ENCODE results near the gene NAA10. TPM values are rescaled to one million over a fixed set of nuclear protein-coding genes. Genes with fewer than 3 reads are reported as not detected.

The NAA10 gene
- total RNA-seq, 2 donors from 2014 or later = 30.3 to 74.7 TPM

GRCh38 chrX:153961292-153961691, 26.5 kb upstream of the NAA10 start:
- intact Hi-C loops (cut with DNase I) = no loop called here
- no peak for DNase-seq
- no peaks in the 10 kb centered on the region for H3K9me3 ChIP-seq
- no peak overlapping the region for H3K4me3 ChIP-seq
- peaks cover 13% of the 10 kb centered on the region for H3K4me1 ChIP-seq
- no peaks in the 10 kb centered on the region for H3K27me3 ChIP-seq
- no peak for ATAC-seq
- peaks cover 5 to 16% of the 10 kb centered on the region in 2 donors for H3K36me3 ChIP-seq (replicated peaks in 1 of 2; ENCODE audit: insufficient read depth in 1 of 2, low read depth in 2 of 2)
- no peak for TF ChIP-seq POLR2A (IDR thresholded peaks at IDR 0.05)
- TF ChIP-seq CTCF (IDR thresholded peaks at IDR 0.05) = no peak
- 93 to 100% methylated on average over 1 to 2 of the region's 11 CpGs for WGBS, 2 donors
- H3K27ac ChIP-seq = no peak overlapping the region

GRCh38 chrX:153960786-153961185, 25.9 kb upstream of the NAA10 start:
- H3K27ac ChIP-seq = no peak overlapping the region
- no peak for ATAC-seq
- H3K4me3 ChIP-seq = no peak overlapping the region
- no peaks in the 10 kb centered on the region for H3K9me3 ChIP-seq
- intact Hi-C loops (cut with DNase I) = no loop called here
- no peaks in the 10 kb centered on the region for H3K27me3 ChIP-seq
- DNase-seq = no peak
- peaks cover 8% of the 10 kb centered on the region for H3K4me1 ChIP-seq
- WGBS, 2 donors = 66 to 84% methylated on average over 7 to 8 of the region's 22 CpGs
- peaks cover 5 to 18% of the 10 kb centered on the region in 2 donors for H3K36me3 ChIP-seq (replicated peaks in 1 of 2; ENCODE audit: insufficient read depth in 1 of 2, low read depth in 2 of 2)
- TF ChIP-seq POLR2A (IDR thresholded peaks at IDR 0.05) (no peak), CTCF (IDR thresholded peaks at IDR 0.05) (no peak)

- TF ChIP-seq CTCF (IDR thresholded peaks at IDR 0.05) = no peak
- no peak for TF ChIP-seq POLR2A (IDR thresholded peaks at IDR 0.05)
- no peak overlapping the region for H3K4me3 ChIP-seq
- H3K27ac ChIP-seq = no peak overlapping the region
- DNase-seq (no peak), ATAC-seq (no peak)
- H3K9me3 ChIP-seq = no peaks in the 10 kb centered on the region
- 94 to 98% methylated on average over 8 to 12 of the region's 16 CpGs for WGBS, 2 donors
- H3K4me1 ChIP-seq = peaks cover 2% of the 10 kb centered on the region
- H3K27me3 ChIP-seq = no peaks in the 10 kb centered on the region
- intact Hi-C loops (cut with DNase I) = no loop called here
- peaks cover 5 to 18% of the 10 kb centered on the region in 2 donors for H3K36me3 ChIP-seq (replicated peaks in 1 of 2; ENCODE audit: insufficient read depth in 1 of 2, low read depth in 2 of 2)
Observed at GRCh38 chrX:153960077-153960476, 25.2 kb upstream of the NAA10 start.

- TF ChIP-seq CTCF (IDR thresholded peaks at IDR 0.05) (no peak), POLR2A (IDR thresholded peaks at IDR 0.05) (no peak)
- Histone ChIP-seq H3K36me3 (replicated peaks in 1 of 2; ENCODE audit: insufficient read depth in 1 of 2, low read depth in 2 of 2) (peaks cover 5 to 18% of the 10 kb centered on the region in 2 donors), H3K27ac (no peak overlapping the region), H3K4me1 (no peaks in the 10 kb centered on the region), H3K4me3 (no peak overlapping the region), H3K27me3 (no peaks in the 10 kb centered on the region), H3K9me3 (no peaks in the 10 kb centered on the region)
- intact Hi-C loops (cut with DNase I) = no loop called here
- WGBS, 2 donors = 80 to 94% methylated on average over 1 to 14 of the region's 15 CpGs
- no peak for DNase-seq
- no peak for ATAC-seq
Observed at GRCh38 chrX:153959649-153960048, 24.8 kb upstream of the NAA10 start.

GRCh38 chrX:153958605-153959004, 23.8 kb upstream of the NAA10 start:
- H3K27ac ChIP-seq = no peak overlapping the region
- H3K27me3 ChIP-seq = no peaks in the 10 kb centered on the region
- H3K4me1 ChIP-seq = no peaks in the 10 kb centered on the region
- DNase-seq (no peak), ATAC-seq (no peak)
- no peak for TF ChIP-seq CTCF (IDR thresholded peaks at IDR 0.05)
- no peak for TF ChIP-seq POLR2A (IDR thresholded peaks at IDR 0.05)
- H3K4me3 ChIP-seq = no peak overlapping the region
- peaks cover 5 to 18% of the 10 kb centered on the region in 2 donors for H3K36me3 ChIP-seq (replicated peaks in 1 of 2; ENCODE audit: insufficient read depth in 1 of 2, low read depth in 2 of 2)
- intact Hi-C loops (cut with DNase I) = no loop called here
- WGBS, 2 donors = 92% methylated on average over 5 of the region's 14 CpGs; no CpG with 5 or more reads in 1 of the 2 donors
- H3K9me3 ChIP-seq = no peaks in the 10 kb centered on the region

All from body of pancreas (tissue), 4 donors.